Measurements from ENCODE around the gene RALGDS. TPM values are rescaled to one million over a fixed set of nuclear protein-coding genes. Genes with fewer than 3 reads are reported as not detected.

Gene RALGDS
- total RNA-seq, 2 donors from 2014 or later: 27.8 to 64.6 TPM

- Histone ChIP-seq H3K27ac (peak overlapping the region in 1 of 4 donors; percentile 90), H3K4me3 (no peak overlapping the region), H3K9me3 (no peaks in the 10 kb centered on the region), H3K27me3 (no peaks in the 10 kb centered on the region), H3K4me1 (peaks cover 55% of the 10 kb centered on the region), H3K36me3 (replicated peaks in 1 of 2; ENCODE audit: insufficient read depth in 1 of 2, low read depth in 2 of 2) (no peaks in the 10 kb centered on the region)
- WGBS, 2 donors: 78 to 79% methylated on average over 4 of the region's 4 CpGs
- no peak for DNase-seq
- TF ChIP-seq CTCF (IDR thresholded peaks at IDR 0.05): no peak
- no peak for TF ChIP-seq POLR2A (IDR thresholded peaks at IDR 0.05)
- intact Hi-C loops (cut with DNase I): no loop called here
- no peak for ATAC-seq
Measured at GRCh38 chr9:133122605-133122934, 1.5 kb upstream of the RALGDS start.

- Histone ChIP-seq H3K4me3 (no peak overlapping the region), H3K27me3 (no peaks in the 10 kb centered on the region), H3K9me3 (no peaks in the 10 kb centered on the region), H3K36me3 (replicated peaks in 1 of 2; ENCODE audit: insufficient read depth in 1 of 2, low read depth in 2 of 2) (no peaks in the 10 kb centered on the region), H3K4me1 (peaks cover 55% of the 10 kb centered on the region), H3K27ac (peak overlapping the region; percentile 84 to 91 (median 90))
- intact Hi-C loops (cut with DNase I): no loop called here
- DNase-seq (peak in 1 of 4 donors; percentile 60), ATAC-seq (no peak)
- TF ChIP-seq CTCF (IDR thresholded peaks at IDR 0.05): no peak
- TF ChIP-seq POLR2A (IDR thresholded peaks at IDR 0.05): no peak
- 69 to 85% methylated on average over 8 of the region's 8 CpGs for WGBS, 2 donors
Measured at GRCh38 chr9:133121915-133122550, 993 bp upstream of the RALGDS start.

- H3K4me1 ChIP-seq: peaks cover 53% of the 10 kb centered on the region
- H3K9me3 ChIP-seq: no peaks in the 10 kb centered on the region
- 1% methylated on average over 53 of the region's 66 CpGs; no CpG with 5 or more reads in 1 of the 2 donors for WGBS, 2 donors
- peak; percentile 12 for ATAC-seq
- peak overlapping the region; percentile 28 to 58 for H3K4me3 ChIP-seq
- intact Hi-C loops (cut with DNase I): no loop called here
- H3K36me3 ChIP-seq (replicated peaks in 1 of 2; ENCODE audit: insufficient read depth in 1 of 2, low read depth in 2 of 2): no peaks in the 10 kb centered on the region
- peak overlapping the region; percentile 73 to 90 (median 87) for H3K27ac ChIP-seq
- no peaks in the 10 kb centered on the region for H3K27me3 ChIP-seq
- TF ChIP-seq CTCF (IDR thresholded peaks at IDR 0.05) (no peak), POLR2A (IDR thresholded peaks at IDR 0.05) (peak; percentile 25 to 40 (median 32))
- peak in 2 of 4 donors; percentile 45 to 47 for DNase-seq
Measured at GRCh38 chr9:133120501-133121197, 391 bp downstream of the RALGDS start.

- Histone ChIP-seq H3K27ac (peak overlapping the region; percentile 6 to 90 (median 82)), H3K4me1 (peaks cover 57% of the 10 kb centered on the region), H3K9me3 (no peaks in the 10 kb centered on the region), H3K27me3 (no peaks in the 10 kb centered on the region), H3K4me3 (no peak overlapping the region), H3K36me3 (replicated peaks in 1 of 2; ENCODE audit: insufficient read depth in 1 of 2, low read depth in 2 of 2) (no peaks in the 10 kb centered on the region)
- 42 to 43% methylated on average over 10 to 21 of the region's 21 CpGs for WGBS, 2 donors
- ATAC-seq: no peak
- TF ChIP-seq CTCF (IDR thresholded peaks at IDR 0.05): no peak
- no peak for TF ChIP-seq POLR2A (IDR thresholded peaks at IDR 0.05)
- peak in 3 of 4 donors; percentile 50 to 62 (median 55) for DNase-seq
- intact Hi-C loops (cut with DNase I): no loop called here
Measured at GRCh38 chr9:133119846-133120500, 1.1 kb downstream of the RALGDS start.
